CD14-positive monocyte (primary cell): ENCODE measurements around the gene NT5DC4. TPM values are rescaled to one million over a fixed set of nuclear protein-coding genes. Genes with fewer than 3 reads are reported as not detected.

ENCODE experiments used
- DNase-seq, 3 donors: peaks; one replicate each; pipeline ENCODE4 v3.0.0-alpha.2; 2011 to 2022
- H2AFZ ChIP-seq: 2 replicates; pipeline ENCODE4 v1.6.0; 2012; ENCODE audit warnings: mild to moderate bottlenecking, low read depth, low read length, inconsistent platforms; ENCODE audit not compliant: insufficient read depth, poor library complexity, severe bottlenecking
- H3K27ac ChIP-seq, 2 donors: 1 replicate in 1 of 2; 2 replicates in 1 of 2; pipeline ENCODE4 v1.5.1; 2012 to 2013; ENCODE audit warnings: low read length in 2 of 2, control low read depth in 1 of 2, inconsistent platforms in 1 of 2, low read depth in 1 of 2, mild to moderate bottlenecking in 1 of 2
- H3K27me3 ChIP-seq, 2 donors: one replicate each; pipeline versions ENCODE4 v1.6.0 to v1.6.1; 2011 to 2013; ENCODE audit warnings: low read length in 2 of 2; ENCODE audit not compliant: control insufficient read depth in 2 of 2, insufficient read depth in 2 of 2
- H3K36me3 ChIP-seq, 2 donors: replicated peaks in 1 of 2; 1 replicate in 1 of 2; 2 replicates in 1 of 2; pipeline versions ENCODE4 v1.5.1 to v1.6.1; 2012 to 2013; ENCODE audit warnings: low read length in 2 of 2, control low read depth in 1 of 2, inconsistent platforms in 1 of 2, mild to moderate bottlenecking in 1 of 2; ENCODE audit not compliant: insufficient read depth in 2 of 2, control insufficient read depth in 1 of 2
- H3K4me1 ChIP-seq, 2 donors: 1 replicate in 1 of 2; 2 replicates in 1 of 2; pipeline versions ENCODE4 v1.5.1 to v1.6.1; 2012 to 2013; ENCODE audit warnings: low read length in 2 of 2, control low read depth in 1 of 2, inconsistent platforms in 1 of 2, mild to moderate bottlenecking in 1 of 2, moderate library complexity in 1 of 2; ENCODE audit not compliant: insufficient read depth in 2 of 2, control insufficient read depth in 1 of 2
- H3K4me2 ChIP-seq: replicated peaks from 2 replicates; pipeline ENCODE3; 2012; ENCODE audit warnings: low read length, moderate library complexity, mild to moderate bottlenecking; ENCODE audit not compliant: poor library complexity, severe bottlenecking; ENCODE audit errors: extremely low read depth
- H3K4me3 ChIP-seq, 3 experiments: fragments of 200-600 bp in 1 of 3; sonication (generic) in 1 of 3; replicated peaks in 1 of 3; 1 replicate in 2 of 3; 2 replicates in 1 of 3; pipeline ENCODE4 v1.5.1; 2011 to 2013; ENCODE audit warnings: low read length in 3 of 3, mild to moderate bottlenecking in 3 of 3, control low read depth in 2 of 3, low read depth in 2 of 3, inconsistent platforms in 1 of 3, moderate library complexity in 1 of 3
- H3K79me2 ChIP-seq: 2 replicates; pipeline ENCODE4 v1.6.0; 2012; ENCODE audit warnings: mild to moderate bottlenecking, control low read depth, inconsistent platforms, low read length, moderate library complexity; ENCODE audit not compliant: insufficient read depth
- H3K9ac ChIP-seq: 2 replicates; pipeline ENCODE4 v1.6.0; 2017; ENCODE audit warnings: low read length, mild to moderate bottlenecking; ENCODE audit not compliant: insufficient read depth, poor library complexity, severe bottlenecking
- H3K9me3 ChIP-seq, 2 donors: replicated peaks in 1 of 2; 1 replicate in 1 of 2; 2 replicates in 1 of 2; pipeline versions ENCODE4 v1.5.1 to v1.6.1; 2012 to 2013; ENCODE audit warnings: low read length in 2 of 2, control low read depth in 1 of 2; ENCODE audit not compliant: control insufficient read depth in 1 of 2, insufficient read depth in 1 of 2
- H4K20me1 ChIP-seq: 2 replicates; pipeline ENCODE4 v1.6.0; 2012; ENCODE audit warnings: mild to moderate bottlenecking, low read length, control low read depth, moderate library complexity; ENCODE audit not compliant: insufficient read depth
- H3K27ac Mint-ChIP-seq, 7 donors: one replicate each; pipeline ENCODE4 v1.8.0; 2020; ENCODE audit warnings: mild to moderate bottlenecking in 7 of 7, mixed read lengths in 7 of 7, moderate library complexity in 6 of 7, inconsistent platforms in 2 of 7
- H3K27me3 Mint-ChIP-seq, 3 donors: one replicate each; pipeline ENCODE4 v1.8.0; 2021 to 2022; ENCODE audit warnings: low read depth in 3 of 3, mild to moderate bottlenecking in 3 of 3, mixed read lengths in 3 of 3, moderate library complexity in 3 of 3, inconsistent platforms in 1 of 3
- H3K36me3 Mint-ChIP-seq, 2 donors: one replicate each; pipeline ENCODE4 v1.8.0; 2020; ENCODE audit warnings: mixed read lengths in 2 of 2, inconsistent platforms in 1 of 2, mild to moderate bottlenecking in 1 of 2
- H3K4me1 Mint-ChIP-seq: one replicate; pipeline ENCODE4 v1.8.0; 2020; ENCODE audit warnings: mild to moderate bottlenecking, mixed read lengths
- H3K4me3 Mint-ChIP-seq, 2 donors: one replicate each; pipeline ENCODE4 v1.8.0; 2020; ENCODE audit warnings: mild to moderate bottlenecking in 2 of 2, mixed read lengths in 2 of 2, moderate library complexity in 1 of 2
- H3K9me3 Mint-ChIP-seq, 7 donors: one replicate each; pipeline ENCODE4 v1.8.0; 2020 to 2022; ENCODE audit warnings: mixed read lengths in 7 of 7, mild to moderate bottlenecking in 6 of 7, moderate library complexity in 6 of 7, inconsistent platforms in 2 of 7
- WGBS: methylation state at CpG from one replicate; pipeline ENCODE4 v1.1.5; 2013; ENCODE audit warnings: missing lambda C conversion rate; ENCODE audit not compliant: insufficient coverage; 5-methylcytosine and 5-hydroxymethylcytosine counted together
- intact Hi-C, 2 donors: fragments of 100-400 bp; cut with micrococcal nuclease; formaldehyde crosslinking; loops; one replicate each; pipeline versions ENCODE4 v1.15.0 to v1.15.1; 2023
- polyA plus RNA-seq, 3 donors: library from polyadenylated mRNA; depleted of rRNA in 1 of 3; unstranded in 2 of 3; stranded (reverse) in 1 of 3; fragments of 300-500 nt in 2 of 3; fragments of >200 nt in 1 of 3; fragmentation: Illumina TruSeq in 2 of 3; gene quantifications; 1 replicate in 2 of 3; 2 replicates in 1 of 3; pipeline ENCODE4 v1.2.3, GENCODE V29; 2012 to 2021
- TF ChIP-seq, protein P1 (sequence below): fragments of 200-600 bp; IDR thresholded peaks from one replicate; pipeline ENCODE4 v1.8.0; 2022; ENCODE audit warnings: antibody characterized with exemption, mild to moderate bottlenecking

Gene NT5DC4
- polyA plus RNA-seq, 3 donors = 2.2 TPM; not detected in 2

DNA sequence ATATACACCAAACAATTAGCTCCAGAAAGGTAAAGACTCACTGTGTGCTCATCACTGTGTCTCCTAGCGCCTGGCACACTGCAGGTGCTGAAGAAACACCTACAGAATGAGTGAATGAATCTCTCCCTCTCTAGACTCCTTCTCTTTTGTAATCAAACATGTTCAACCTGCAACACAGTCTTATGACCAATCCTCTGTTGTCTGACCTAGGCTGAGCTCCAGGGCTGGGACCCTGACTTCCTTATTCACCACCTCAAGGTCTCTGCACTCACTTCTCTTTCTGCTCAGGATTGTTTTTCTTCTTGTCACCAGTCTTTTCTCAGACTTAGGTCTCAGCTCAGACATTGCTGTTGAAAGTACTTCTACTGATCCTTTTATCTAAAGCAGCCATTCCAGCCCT lies 33.7 kb downstream of the NT5DC4 start:
- Histone ChIP-seq H4K20me1 (no peaks in the 10 kb centered on the region), H3K9ac (no peak overlapping the region), H3K4me3 (no peak overlapping the region), H3K4me1 (peaks cover 22 to 25% of the 10 kb centered on the region in 2 donors), H3K27me3 (no peaks in the 10 kb centered on the region), H3K79me2 (peaks cover 92% of the 10 kb centered on the region), H3K9me3 (no peaks in the 10 kb centered on the region), H3K4me2 (no peak overlapping the region), H3K27ac (peak overlapping the region in 1 of 2 donors; percentile 79), H2AFZ (peak overlapping the region; percentile 3), H3K36me3 (peaks cover 7 to 38% of the 10 kb centered on the region in 2 donors)
- Mint-ChIP-seq H3K27ac (peak overlapping the region; percentile 21 to 90 (median 48)), H3K9me3 (no peaks in the 10 kb centered on the region), H3K4me1 (peaks cover 23% of the 10 kb centered on the region), H3K36me3 (peaks cover 22 to 60% of the 10 kb centered on the region in 2 donors), H3K27me3 (no peaks in the 10 kb centered on the region), H3K4me3 (no peak overlapping the region)
- DNase-seq = peak; percentile 59 to 78 (median 76)
- 100% methylated on average over 1 of the region's 1 CpG for WGBS
- TF ChIP-seq, protein P1, sequence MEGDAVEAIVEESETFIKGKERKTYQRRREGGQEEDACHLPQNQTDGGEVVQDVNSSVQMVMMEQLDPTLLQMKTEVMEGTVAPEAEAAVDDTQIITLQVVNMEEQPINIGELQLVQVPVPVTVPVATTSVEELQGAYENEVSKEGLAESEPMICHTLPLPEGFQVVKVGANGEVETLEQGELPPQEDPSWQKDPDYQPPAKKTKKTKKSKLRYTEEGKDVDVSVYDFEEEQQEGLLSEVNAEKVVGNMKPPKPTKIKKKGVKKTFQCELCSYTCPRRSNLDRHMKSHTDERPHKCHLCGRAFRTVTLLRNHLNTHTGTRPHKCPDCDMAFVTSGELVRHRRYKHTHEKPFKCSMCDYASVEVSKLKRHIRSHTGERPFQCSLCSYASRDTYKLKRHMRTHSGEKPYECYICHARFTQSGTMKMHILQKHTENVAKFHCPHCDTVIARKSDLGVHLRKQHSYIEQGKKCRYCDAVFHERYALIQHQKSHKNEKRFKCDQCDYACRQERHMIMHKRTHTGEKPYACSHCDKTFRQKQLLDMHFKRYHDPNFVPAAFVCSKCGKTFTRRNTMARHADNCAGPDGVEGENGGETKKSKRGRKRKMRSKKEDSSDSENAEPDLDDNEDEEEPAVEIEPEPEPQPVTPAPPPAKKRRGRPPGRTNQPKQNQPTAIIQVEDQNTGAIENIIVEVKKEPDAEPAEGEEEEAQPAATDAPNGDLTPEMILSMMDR = no peak
- intact Hi-C loops = loop anchor here (5.0 kb wide), 2 partner anchors 38 to 133 kb away; no protein-coding TSS in a partner anchor

DNA sequence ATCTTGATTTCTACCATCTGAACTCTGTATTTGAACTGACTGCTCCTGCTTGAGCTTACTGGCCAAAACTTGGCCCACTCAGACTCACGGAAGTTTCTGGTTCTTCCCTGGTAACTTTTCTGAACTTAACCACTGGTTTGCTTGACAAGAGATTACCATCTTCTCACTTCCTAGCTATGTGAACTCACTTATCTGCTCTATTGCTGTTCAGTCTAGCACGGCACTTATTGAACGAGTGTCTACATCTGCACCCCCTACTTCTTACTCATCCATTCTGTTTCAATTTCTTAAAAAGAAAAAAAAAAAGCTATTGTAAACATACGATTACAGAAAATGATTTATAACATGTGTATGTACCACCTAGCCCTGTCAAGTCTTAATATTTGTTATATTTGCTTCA lies 34.6 kb downstream of the NT5DC4 start:
- H3K4me2 ChIP-seq = no peak overlapping the region
- TF ChIP-seq, protein P1 = no peak
- H3K9me3 Mint-ChIP-seq = no peaks in the 10 kb centered on the region
- no peaks in the 10 kb centered on the region for H3K27me3 Mint-ChIP-seq
- H3K27ac ChIP-seq = peak overlapping the region in 1 of 2 donors; percentile 79
- WGBS = 93% methylated on average over 2 of the region's 4 CpGs
- H3K4me3 Mint-ChIP-seq = no peak overlapping the region
- H2AFZ ChIP-seq = no peak overlapping the region
- DNase-seq = no peak
- H3K36me3 Mint-ChIP-seq = peaks cover 22 to 58% of the 10 kb centered on the region in 2 donors
- H3K27me3 ChIP-seq = no peaks in the 10 kb centered on the region
- H3K9me3 ChIP-seq = no peaks in the 10 kb centered on the region
- peaks cover 7 to 46% of the 10 kb centered on the region in 2 donors for H3K36me3 ChIP-seq
- H3K4me1 Mint-ChIP-seq = peaks cover 17% of the 10 kb centered on the region
- peak overlapping the region in 5 of 7 donors; percentile 32 to 90 (median 63) for H3K27ac Mint-ChIP-seq
- H3K4me3 ChIP-seq = no peak overlapping the region
- no peaks in the 10 kb centered on the region for H4K20me1 ChIP-seq
- peaks cover 91% of the 10 kb centered on the region for H3K79me2 ChIP-seq
- intact Hi-C loops = no loop called here
- peaks cover 19 to 25% of the 10 kb centered on the region in 2 donors for H3K4me1 ChIP-seq
- H3K9ac ChIP-seq = no peak overlapping the region
